Peyer's patch (tissue), 4 donors: Measurements from ENCODE around the gene RELL1. TPM values are rescaled to one million over a fixed set of nuclear protein-coding genes. Genes with fewer than 3 reads are reported as not detected.

Source experiments
- DNase-seq, 3 donors: peaks; one replicate each; pipeline ENCODE4 v3.0.0-alpha.2; 2017 to 2019
- H3K27ac ChIP-seq, 4 donors: fragments of 200-600 bp; sonication (generic); one replicate each; pipeline ENCODE4 v1.5.1; 2016 to 2019
- H3K27me3 ChIP-seq, 2 donors: fragments of 200-600 bp; sonication (generic); one replicate each; pipeline ENCODE4 v1.5.1; 2019
- H3K36me3 ChIP-seq, 3 donors: fragments of 200-600 bp; sonication (generic); one replicate each; pipeline ENCODE4 v1.5.1; 2016 to 2019
- H3K4me1 ChIP-seq, 4 donors: fragments of 200-600 bp; sonication (generic); one replicate each; pipeline ENCODE4 v1.5.1; 2016 to 2019
- H3K4me3 ChIP-seq, 4 donors: fragments of 200-600 bp; sonication (generic); 1 replicate in 3 of 4; 2 replicates in 1 of 4; pipeline ENCODE4 v1.5.1; 2016 to 2019; ENCODE audit warnings: mild to moderate bottlenecking in 1 of 4
- H3K9me3 ChIP-seq, 4 donors: fragments of 200-600 bp; sonication (generic); one replicate each; pipeline ENCODE4 v1.5.1; 2016 to 2019; ENCODE audit warnings: mild to moderate bottlenecking in 1 of 4
- CTCF ChIP-seq, 6 experiments: fragments of 450-650 bp in 4 of 6; fragments of 200-600 bp in 2 of 6; sonication (generic) in 1 of 6; IDR thresholded peaks; one replicate each; pipeline ENCODE4 v1.5.1; 2017 to 2019; ENCODE audit warnings: antibody characterized with exemption in 6 of 6, mild to moderate bottlenecking in 3 of 6, moderate library complexity in 1 of 6
- POLR2A ChIP-seq, 2 donors: fragments of 450-650 bp; IDR thresholded peaks; one replicate each; pipeline ENCODE4 v1.5.1; 2017; ENCODE audit warnings: antibody characterized with exemption in 2 of 2, mild to moderate bottlenecking in 2 of 2, moderate library complexity in 2 of 2
- total RNA-seq, 4 donors: library from RNA; depleted of rRNA; stranded (reverse); fragments of >200 nt; gene quantifications; one replicate each; pipeline ENCODE4 v1.1.0, GENCODE V29; 2016

RELL1 gene
- total RNA-seq, 4 donors from 2014 or later: 43.2 to 76.2 (median 55.8) TPM

- Histone ChIP-seq H3K9me3 (no peaks in the 10 kb centered on the region), H3K27me3 (no peaks in the 10 kb centered on the region), H3K4me3 (no peak overlapping the region), H3K27ac (no peak overlapping the region), H3K4me1 (peaks cover 0 to 7% (median 0%) of the 10 kb centered on the region in 4 donors), H3K36me3 (peaks cover 0 to 26% (median 0%) of the 10 kb centered on the region in 3 donors)
- no peak for DNase-seq
- no peak for TF ChIP-seq CTCF (IDR thresholded peaks at IDR 0.05)
- TF ChIP-seq POLR2A (IDR thresholded peaks at IDR 0.05): no peak
Measured at GRCh38 chr4:37591349-37591748, 94.8 kb downstream of the RELL1 start.

- no peaks in the 10 kb centered on the region for H3K4me1 ChIP-seq
- no peak overlapping the region for H3K27ac ChIP-seq
- no peaks in the 10 kb centered on the region for H3K9me3 ChIP-seq
- H3K36me3 ChIP-seq: peaks cover 0 to 26% (median 0%) of the 10 kb centered on the region in 3 donors
- H3K4me3 ChIP-seq: no peak overlapping the region
- DNase-seq: no peak
- no peaks in the 10 kb centered on the region for H3K27me3 ChIP-seq
- TF ChIP-seq POLR2A (IDR thresholded peaks at IDR 0.05) (no peak), CTCF (IDR thresholded peaks at IDR 0.05) (no peak)
Measured at GRCh38 chr4:37590016-37590415, 96.2 kb downstream of the RELL1 start.

DNA sequence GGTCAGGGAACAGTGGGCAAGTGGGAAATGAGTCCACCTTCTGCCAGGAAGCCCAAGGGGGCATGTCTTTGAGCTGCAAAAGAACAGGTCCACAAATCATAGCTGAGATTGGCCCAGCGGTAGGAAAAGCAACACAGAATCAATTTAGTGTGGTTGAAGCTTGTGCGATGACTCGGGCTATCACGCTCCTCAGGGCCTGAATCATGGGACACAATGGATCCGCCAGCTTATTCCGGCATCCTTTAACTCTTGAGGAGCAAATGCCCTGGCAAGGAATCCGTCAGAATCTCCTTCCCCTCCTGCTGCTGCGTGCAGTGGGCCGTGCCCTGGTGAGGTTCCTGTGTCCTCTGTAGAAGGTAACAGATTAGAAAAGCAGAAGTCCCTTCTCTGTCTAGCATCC lies 98.0 kb downstream of the RELL1 start:
- H3K27ac ChIP-seq: no peak overlapping the region
- no peaks in the 10 kb centered on the region for H3K27me3 ChIP-seq
- H3K4me1 ChIP-seq: no peaks in the 10 kb centered on the region
- no peak overlapping the region for H3K4me3 ChIP-seq
- H3K9me3 ChIP-seq: no peaks in the 10 kb centered on the region
- DNase-seq: no peak
- no peak for TF ChIP-seq POLR2A (IDR thresholded peaks at IDR 0.05)
- TF ChIP-seq CTCF (IDR thresholded peaks at IDR 0.05): no peak
- peaks cover 0 to 26% (median 0%) of the 10 kb centered on the region in 3 donors for H3K36me3 ChIP-seq

GRCh38 chr4:37586194-37586593 lies 100.0 kb downstream of the RELL1 start:
- Histone ChIP-seq H3K36me3 (peaks cover 0 to 26% (median 0%) of the 10 kb centered on the region in 3 donors), H3K9me3 (peaks cover 0 to 6% (median 0%) of the 10 kb centered on the region in 4 donors), H3K4me3 (no peak overlapping the region), H3K4me1 (no peaks in the 10 kb centered on the region), H3K27ac (no peak overlapping the region), H3K27me3 (no peaks in the 10 kb centered on the region)
- DNase-seq: no peak
- TF ChIP-seq CTCF (IDR thresholded peaks at IDR 0.05) (no peak), POLR2A (IDR thresholded peaks at IDR 0.05) (no peak)

GRCh38 chr4:37584493-37585060 lies 101.6 kb downstream of the RELL1 start:
- Histone ChIP-seq H3K27me3 (no peaks in the 10 kb centered on the region), H3K36me3 (peaks cover 0 to 13% (median 0%) of the 10 kb centered on the region in 3 donors), H3K4me1 (no peaks in the 10 kb centered on the region), H3K27ac (peak overlapping the region in 3 of 4 donors; percentile 85 to 95 (median 88)), H3K4me3 (peak overlapping the region in 3 of 4 donors; percentile 28 to 62 (median 50)), H3K9me3 (peaks cover 0 to 13% (median 1%) of the 10 kb centered on the region in 4 donors)
- TF ChIP-seq POLR2A (IDR thresholded peaks at IDR 0.05): no peak
- no peak for TF ChIP-seq CTCF (IDR thresholded peaks at IDR 0.05)
- peak in 1 of 3 donors; percentile 59 for DNase-seq
